HepG2 (cell line): ENCODE measurements around the gene GALNT18. TPM values are rescaled to one million over a fixed set of nuclear protein-coding genes. Genes with fewer than 3 reads are reported as not detected.

ENCODE experiments used
- ATAC-seq: fragments of 200-7000 bp; cut with Tn5 transposase; 3 replicates; pipeline ENCODE4 v1.9.1; 2020; ENCODE audit warnings: mild to moderate bottlenecking, moderate library complexity
- BruUV-seq: library from RNA; stranded (reverse); fragments of 400-500 nt; replicated peaks from 2 replicates; lab custom pipeline; 2021; lab: Mats Ljungman, UMichigan
- CTCF ChIA-PET: fragments of 300-600 bp; formaldehyde crosslinking; extraction: SDS; loops from one replicate; lab custom pipeline; 2021; ENCODE audit warnings: low total read pairs, inconsistent platforms, low intra/inter-chr PET ratio; lab: Yijun Ruan, JAX
- POLR2A ChIA-PET: fragments of 350-600 bp; sonication (Branson Sonifier 250); formaldehyde crosslinking; loops from one replicate; lab custom pipeline; 2020; ENCODE audit warnings: antibody characterized with exemption, inconsistent platforms; lab: Yijun Ruan, JAX
- DNase-seq: peaks from one replicate; pipeline ENCODE4 v3.0.0-alpha.2; 2015; ENCODE audit warnings: low spot score
- FAIRE-seq: peaks from 3 replicates; lab custom pipeline; 2011; peaks lifted over from hg19 to GRCh38; lab: Jason Lieb, UNC
- H2AFZ ChIP-seq: one replicate; pipeline ENCODE4 v1.6.1; 2011; ENCODE audit warnings: low read length, inconsistent platforms
- H3K27ac ChIP-seq: fragments of 300-600 bp; 3 replicates; pipeline ENCODE4 v1.8.0; 2011; ENCODE audit warnings: mixed run types, mild to moderate bottlenecking, mixed read lengths, low read length, inconsistent platforms; ENCODE audit not compliant: insufficient read depth; ENCODE audit errors: extremely low read length
- H3K27me3 ChIP-seq, 2 experiments: fragments of 200-600 bp in 1 of 2; 2 replicates in 1 of 2; 3 replicates in 1 of 2; pipeline versions ENCODE4 v1.6.0 to v1.8.0; 2011; ENCODE audit warnings: low read length in 2 of 2, mild to moderate bottlenecking in 2 of 2, moderate library complexity in 2 of 2, inconsistent platforms in 1 of 2; ENCODE audit not compliant: insufficient read depth in 2 of 2, control insufficient read depth in 1 of 2
- H3K36me3 ChIP-seq, 2 experiments: fragments of 200-600 bp in 1 of 2; replicated peaks in 1 of 2; 2 replicates in 1 of 2; 3 replicates in 1 of 2; pipeline versions ENCODE4 v1.5.1 to v1.8.0; 2011; ENCODE audit warnings: low read length in 2 of 2, inconsistent platforms in 1 of 2; ENCODE audit not compliant: insufficient read depth in 2 of 2, control insufficient read depth in 1 of 2
- H3K4me1 ChIP-seq: 2 replicates; pipeline ENCODE4 v1.5.1; 2012; ENCODE audit warnings: low read length, inconsistent platforms; ENCODE audit not compliant: insufficient read depth
- H3K4me2 ChIP-seq: 2 replicates; pipeline ENCODE4 v1.6.0; 2011; ENCODE audit warnings: low read depth, low read length, inconsistent platforms
- H3K4me3 ChIP-seq, 3 experiments: fragments of 200-600 bp in 1 of 3; sonication (generic), shearing (Covaris generic) in 1 of 3; replicated peaks in 1 of 3; 2 replicates each; pipeline ENCODE4 v1.5.1; 2011 to 2016; ENCODE audit warnings: low read length in 3 of 3, inconsistent platforms in 2 of 3, low read depth in 2 of 3, mild to moderate bottlenecking in 2 of 3, control low read depth in 1 of 3, mixed read lengths in 1 of 3; ENCODE audit not compliant: insufficient read depth in 1 of 3
- H3K79me2 ChIP-seq: one replicate; pipeline ENCODE4 v1.6.1; 2011; ENCODE audit warnings: low read length, inconsistent platforms; ENCODE audit not compliant: insufficient read depth
- H3K9ac ChIP-seq: 2 replicates; pipeline ENCODE4 v1.6.0; 2011; ENCODE audit warnings: mild to moderate bottlenecking, low read depth, low read length, inconsistent platforms; ENCODE audit not compliant: insufficient read depth
- H3K9me3 ChIP-seq: 2 replicates; pipeline ENCODE4 v1.5.1; 2012; ENCODE audit warnings: mild to moderate bottlenecking, low read length
- H4K20me1 ChIP-seq: 2 replicates; pipeline ENCODE4 v1.6.0; 2011; ENCODE audit warnings: inconsistent platforms, mild to moderate bottlenecking, low read length, moderate library complexity; ENCODE audit not compliant: insufficient read depth
- ATRX ChIP-seq: sonication (generic); formaldehyde crosslinking; IDR thresholded peaks from 2 replicates; pipeline ENCODE4 v1.4.0; 2020; ENCODE audit warnings: missing genetic modification reagents, borderline replicate concordance
- CHD4 ChIP-seq: fragments of 200-600 bp; sonication (generic); IDR thresholded peaks from 2 replicates; pipeline ENCODE4 v1.7.0; 2017; ENCODE audit warnings: mild to moderate bottlenecking, low read length, borderline replicate concordance
- DPF2 ChIP-seq: sonication (generic); formaldehyde crosslinking; IDR thresholded peaks from 2 replicates; pipeline ENCODE4 v1.4.0; 2020; ENCODE audit warnings: mild to moderate bottlenecking, low read depth, missing genetic modification reagents, borderline replicate concordance
- DRAP1 ChIP-seq: IDR thresholded peaks from 2 replicates; pipeline ENCODE4 v1.6.1; 2016; ENCODE audit warnings: missing genetic modification reagents, missing compliant biosample characterization
- ETS1 ChIP-seq: sonication (generic); formaldehyde crosslinking; IDR thresholded peaks from 2 replicates; pipeline ENCODE4 v1.4.0; 2020; ENCODE audit warnings: missing genetic modification reagents
- LBX2 ChIP-seq: sonication (generic); formaldehyde crosslinking; IDR thresholded peaks from 2 replicates; pipeline ENCODE4 v1.5.0; 2020; ENCODE audit warnings: missing genetic modification reagents, mild to moderate bottlenecking, borderline replicate concordance
- NR1H2 ChIP-seq: sonication (generic); formaldehyde crosslinking; IDR thresholded peaks from 2 replicates; pipeline ENCODE4 v1.8.1; 2022; ENCODE audit warnings: low read depth, missing genetic modification reagents, borderline replicate concordance
- RFX5 ChIP-seq: IDR thresholded peaks from 2 replicates; pipeline ENCODE4 v1.6.1; 2011; ENCODE audit warnings: low read depth, low read length, improper control_type of control experiment
- SMARCC2 ChIP-seq: fragments of 450-650 bp; IDR thresholded peaks from 2 replicates; pipeline ENCODE4 v1.6.1; 2017; ENCODE audit warnings: antibody characterized with exemption, mild to moderate bottlenecking
- SNAPC2 ChIP-seq: sonication (generic); formaldehyde crosslinking; IDR thresholded peaks from 2 replicates; pipeline ENCODE4 v1.8.1; 2022; ENCODE audit warnings: mild to moderate bottlenecking, missing genetic modification reagents
- SP2 ChIP-seq: sonication (generic); formaldehyde crosslinking; IDR thresholded peaks from 2 replicates; pipeline ENCODE4 v1.5.1; 2020; ENCODE audit warnings: mild to moderate bottlenecking, missing genetic modification reagents
- SUZ12 ChIP-seq: fragments of 150-350 bp; IDR thresholded peaks from 2 replicates; pipeline ENCODE4 v1.6.1; 2014; ENCODE audit warnings: low read depth, low read length
- ZBTB8A ChIP-seq: sonication (generic); formaldehyde crosslinking; IDR thresholded peaks from 2 replicates; pipeline ENCODE4 v1.4.0; 2020; ENCODE audit warnings: mild to moderate bottlenecking, low read depth, missing genetic modification reagents, borderline replicate concordance
- ZNF20 ChIP-seq: sonication (generic); formaldehyde crosslinking; IDR thresholded peaks from 2 replicates; pipeline ENCODE4 v1.4.0; 2020; ENCODE audit warnings: mild to moderate bottlenecking, moderate library complexity, missing genetic modification reagents
- ZNF225 ChIP-seq: sonication (generic); formaldehyde crosslinking; IDR thresholded peaks from 2 replicates; pipeline ENCODE4 v1.4.0; 2020; ENCODE audit warnings: mild to moderate bottlenecking, missing genetic modification reagents
- ZNF280B ChIP-seq: sonication (generic); formaldehyde crosslinking; IDR thresholded peaks from 2 replicates; pipeline ENCODE4 v1.5.0; 2020; ENCODE audit warnings: missing genetic modification reagents, mild to moderate bottlenecking, borderline replicate concordance
- ZNF644 ChIP-seq: IDR thresholded peaks from 2 replicates; pipeline ENCODE4 v1.6.1; 2016; ENCODE audit warnings: low read depth
- WGBS: methylation state at CpG from one replicate; pipeline ENCODE4 v1.1.6; 2017; ENCODE audit warnings: low lambda C conversion rate; 5-methylcytosine and 5-hydroxymethylcytosine counted together
- in situ Hi-C: cut with HindIII; loops from 2 replicates; pipeline ENCODE4 v1.10.0; 2017; ENCODE audit warnings: low pct_unique_long_range_greater_than_20kb; ENCODE audit not compliant: extremely low pct_ligation_motif_present
- intact Hi-C: fragments of 100-400 bp; cut with micrococcal nuclease; formaldehyde crosslinking; loops from one replicate; pipeline ENCODE4 v1.10.0; 2022; ENCODE audit not compliant: unreplicated experiment
- polyA plus RNA-seq, 8 experiments: library from polyadenylated mRNA; depleted of rRNA in 3 of 8; stranded (reverse) in 7 of 8; unstranded in 1 of 8; fragments of >200 nt; fragmentation: Illumina TruSeq in 4 of 8; extraction: Trizol in 4 of 8; gene quantifications; 2 replicates each; pipeline versions ENCODE4 v1.2.1 to v1.2.3, GENCODE V29; 2011 to 2016; ENCODE audit warnings: low read depth in 4 of 8, missing spikeins in 1 of 8, mixed read lengths in 1 of 8; ENCODE audit not compliant: insufficient read depth in 1 of 8
- total RNA-seq, 5 experiments: library from RNA; depleted of rRNA; stranded (reverse); fragments of >200 nt; fragmentation: Illumina TruSeq; extraction: Trizol; gene quantifications; 2 replicates each; pipeline ENCODE4 v1.2.3, GENCODE V29; 2016; ENCODE audit warnings: low read depth in 1 of 5

The GALNT18 gene
- total and polyA plus RNA-seq, 2 of the 13 experiments (the other 11 are each of a cell fraction or from before 2014, with no cell fraction given) = 0.11 TPM; not detected in 1

- Histone ChIP-seq H3K4me1 (no peaks in the 10 kb centered on the region), H3K27me3 (peaks cover 1 to 21% of the 10 kb centered on the region in 2 experiments; a peak in 3 of 5 replicates), H3K9ac (no peak overlapping the region), H3K79me2 (no peaks in the 10 kb centered on the region)
- FAIRE-seq (no peak), DNase-seq (no peak)
- CTCF ChIA-PET = no interaction called here
- in situ Hi-C loops = no loop called here
- no peak for TF ChIP-seq ZNF280B (CRISPR knock-in tag)
- TF ChIP-seq RFX5 = no peak
- TF ChIP-seq, all 625 proteins: peak for 0
- H3K36me3 ChIP-seq = no peaks in the 10 kb centered on the region
- H3K27ac ChIP-seq = no peak overlapping the region
- no peak for ATAC-seq
- no peaks in the 10 kb centered on the region for H3K9me3 ChIP-seq
- no peaks in the 10 kb centered on the region for H4K20me1 ChIP-seq
- POLR2A ChIA-PET = no interaction called here
- no peak overlapping the region for H3K4me3 ChIP-seq
- WGBS = no CpG with 5 or more reads among the region's 1 CpG
- H2AFZ ChIP-seq = no peak overlapping the region
- no peak overlapping the region for H3K4me2 ChIP-seq
- no TSS peak for BruUV-seq
- intact Hi-C loops = no loop called here
These were observed 43.6 kb upstream of the GALNT18 start for GRCh38 chr11:11665407-11665806.

GRCh38 chr11:11663907-11664306 is 42.1 kb upstream of the GALNT18 start:
- Histone ChIP-seq H3K9me3 (no peaks in the 10 kb centered on the region), H3K79me2 (no peaks in the 10 kb centered on the region), H3K4me3 (no peak overlapping the region), H3K36me3 (no peaks in the 10 kb centered on the region), H3K4me1 (no peaks in the 10 kb centered on the region), H3K27me3 (peaks cover 1 to 20% of the 10 kb centered on the region in 2 experiments; a peak in 3 of 5 replicates), H3K27ac (no peak overlapping the region), H3K9ac (no peak overlapping the region), H3K4me2 (no peak overlapping the region), H4K20me1 (no peaks in the 10 kb centered on the region), H2AFZ (no peak overlapping the region)
- WGBS = 0% methylated on average over 2 of the region's 4 CpGs
- FAIRE-seq (no peak), ATAC-seq (no peak), DNase-seq (no peak)
- in situ Hi-C loops = no loop called here
- ChIA-PET CTCF (no interaction called here), POLR2A (no interaction called here)
- intact Hi-C loops = no loop called here
- BruUV-seq = no TSS peak
- TF ChIP-seq ETS1 (CRISPR knock-in tag) (no peak), DRAP1 (no peak), SMARCC2 (no peak), ZBTB8A (CRISPR knock-in tag) (no peak), CHD4 (no peak), DPF2 (no peak), ZNF644 (CRISPR knock-in tag) (no peak), NR1H2 (CRISPR knock-in tag) (no peak), ATRX (CRISPR knock-in tag) (no peak), SNAPC2 (CRISPR knock-in tag) (no peak), SP2 (CRISPR knock-in tag) (no peak), ZNF225 (no peak), LBX2 (CRISPR knock-in tag) (no peak), ZNF20 (CRISPR knock-in tag) (no peak), SUZ12 (no peak)
